Measurements from ENCODE around the gene IGLON5. TPM values are rescaled to one million over a fixed set of nuclear protein-coding genes. Genes with fewer than 3 reads are reported as not detected.
A peak's percentile ranks its signal among the peaks of the same experiment; 100 is the strongest.

IGLON5 gene
- polyA plus RNA-seq, 1 donor: 3.1 TPM

GRCh38 chr19:51339313-51339686 lies 27.9 kb downstream of the IGLON5 start:
- no peak for DNase-seq
- WGBS (ENCODE audit: insufficient coverage, low lambda C conversion rate): 4% methylated on average over 4 of the region's 10 CpGs
- H3K27ac ChIP-seq (ENCODE audit: low read length): peak overlapping the region; percentile 73
- peak overlapping the region; percentile 66 for H3K4me3 ChIP-seq (ENCODE audit: low read length)
- H3K4me1 ChIP-seq (ENCODE audit: control insufficient read depth, insufficient read depth, low read length): peaks cover 6% of the 10 kb centered on the region
- peaks cover 2% of the 10 kb centered on the region for H3K36me3 ChIP-seq (ENCODE audit: control insufficient read depth, insufficient read depth, low read length)
- H3K27me3 ChIP-seq (ENCODE audit: control insufficient read depth, insufficient read depth, low read length): peaks cover 8% of the 10 kb centered on the region
- H3K9me3 ChIP-seq (ENCODE audit: control insufficient read depth, low read depth, low read length): no peaks in the 10 kb centered on the region

GRCh38 chr19:51339687-51340656 lies 28.5 kb downstream of the IGLON5 start:
- H3K4me1 ChIP-seq (ENCODE audit: control insufficient read depth, insufficient read depth, low read length): peaks cover 6% of the 10 kb centered on the region
- H3K27ac ChIP-seq (ENCODE audit: low read length): peak overlapping the region; percentile 73
- no CpG with 5 or more reads among the region's 107 CpGs for WGBS (ENCODE audit: insufficient coverage, low lambda C conversion rate)
- DNase-seq: peak; percentile 96
- H3K9me3 ChIP-seq (ENCODE audit: control insufficient read depth, low read depth, low read length): no peaks in the 10 kb centered on the region
- H3K27me3 ChIP-seq (ENCODE audit: control insufficient read depth, insufficient read depth, low read length): peaks cover 8% of the 10 kb centered on the region
- H3K36me3 ChIP-seq (ENCODE audit: control insufficient read depth, insufficient read depth, low read length): peaks cover 7% of the 10 kb centered on the region
- H3K4me3 ChIP-seq (ENCODE audit: low read length): peak overlapping the region; percentile 66

DNA sequence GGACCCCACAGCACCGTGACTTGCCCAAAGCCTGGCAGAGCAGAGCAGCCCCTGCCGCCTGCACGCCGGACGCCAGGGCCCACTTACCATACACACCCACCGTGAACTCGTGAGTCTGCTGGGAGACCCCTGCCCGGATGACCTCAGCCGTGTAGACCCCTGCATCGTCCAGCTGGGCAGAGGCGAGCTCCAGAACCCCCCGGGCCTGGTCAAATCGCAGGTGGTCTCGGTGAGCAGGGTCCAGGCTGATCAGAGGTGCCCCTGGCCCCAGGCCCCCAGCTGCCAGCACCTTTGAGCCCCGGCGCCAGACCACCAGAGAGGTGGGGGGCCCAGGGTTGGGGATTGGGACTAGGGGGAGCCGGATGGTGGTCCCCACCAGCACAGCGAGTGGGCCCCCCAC lies 29.6 kb downstream of the IGLON5 start:
- Histone ChIP-seq H3K36me3 (ENCODE audit: control insufficient read depth, insufficient read depth, low read length) (peaks cover 13% of the 10 kb centered on the region), H3K4me3 (ENCODE audit: low read length) (no peak overlapping the region), H3K9me3 (ENCODE audit: control insufficient read depth, low read depth, low read length) (no peaks in the 10 kb centered on the region), H3K4me1 (ENCODE audit: control insufficient read depth, insufficient read depth, low read length) (peaks cover 6% of the 10 kb centered on the region), H3K27ac (ENCODE audit: low read length) (no peak overlapping the region), H3K27me3 (ENCODE audit: control insufficient read depth, insufficient read depth, low read length) (peaks cover 8% of the 10 kb centered on the region)
- no CpG with 5 or more reads among the region's 18 CpGs for WGBS (ENCODE audit: insufficient coverage, low lambda C conversion rate)
- no peak for DNase-seq

DNA sequence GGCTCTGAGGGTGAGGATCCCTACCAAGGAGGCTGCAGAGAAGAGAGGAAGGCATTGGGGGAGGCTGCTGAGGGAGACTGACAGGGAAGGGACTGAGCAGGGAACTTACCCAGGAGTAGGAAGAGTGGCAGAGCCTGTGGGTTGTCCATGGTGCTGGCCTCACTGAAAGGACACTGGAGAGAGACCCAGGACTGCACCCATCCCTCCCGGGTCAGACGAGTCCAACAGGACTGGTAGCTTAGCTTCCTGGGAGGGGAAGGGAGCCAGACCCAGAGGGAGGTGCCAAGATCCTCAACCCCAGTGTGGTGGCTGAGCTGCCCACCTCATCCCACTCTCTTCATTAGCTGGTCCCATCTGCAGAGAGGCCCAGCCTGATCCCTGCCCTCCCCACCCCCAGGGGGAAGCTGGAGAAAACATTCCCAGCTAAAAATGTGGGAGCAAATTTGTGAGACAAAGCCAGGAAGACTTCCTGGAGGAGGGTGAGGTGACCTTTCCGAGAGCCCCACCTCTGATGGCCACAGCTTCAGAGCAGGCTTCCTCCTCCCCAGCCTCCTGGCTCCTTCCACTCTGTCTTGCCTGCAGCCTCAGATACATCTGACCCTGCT lies 30.6 kb downstream of the IGLON5 start, which contains the start of gene VSIG10L:
Gene VSIG10L, minus strand, starts transcription at position 164 of the 605 bp plus-strand sequence. Its CDS starts 15 bp downstream, at position 149.
- H3K36me3 ChIP-seq (ENCODE audit: control insufficient read depth, insufficient read depth, low read length): peaks cover 23% of the 10 kb centered on the region
- no peak for DNase-seq
- WGBS (ENCODE audit: insufficient coverage, low lambda C conversion rate): no CpG with 5 or more reads among the region's 3 CpGs
- H3K4me1 ChIP-seq (ENCODE audit: control insufficient read depth, insufficient read depth, low read length): peaks cover 6% of the 10 kb centered on the region
- peaks cover 8% of the 10 kb centered on the region for H3K27me3 ChIP-seq (ENCODE audit: control insufficient read depth, insufficient read depth, low read length)
- no peaks in the 10 kb centered on the region for H3K9me3 ChIP-seq (ENCODE audit: control insufficient read depth, low read depth, low read length)
- no peak within 1 kb of the TSS for H3K27ac ChIP-seq (ENCODE audit: low read length)
- no peak within 1 kb of the TSS for H3K4me3 ChIP-seq (ENCODE audit: low read length)

- no peak for DNase-seq
- H3K4me3 ChIP-seq (ENCODE audit: low read length): no peak overlapping the region
- peaks cover 8% of the 10 kb centered on the region for H3K27me3 ChIP-seq (ENCODE audit: control insufficient read depth, insufficient read depth, low read length)
- no peak overlapping the region for H3K27ac ChIP-seq (ENCODE audit: low read length)
- WGBS (ENCODE audit: insufficient coverage, low lambda C conversion rate): no CpG with 5 or more reads among the region's 9 CpGs
- peaks cover 31% of the 10 kb centered on the region for H3K36me3 ChIP-seq (ENCODE audit: control insufficient read depth, insufficient read depth, low read length)
- no peaks in the 10 kb centered on the region for H3K9me3 ChIP-seq (ENCODE audit: control insufficient read depth, low read depth, low read length)
- peaks cover 6% of the 10 kb centered on the region for H3K4me1 ChIP-seq (ENCODE audit: control insufficient read depth, insufficient read depth, low read length)
Observed at GRCh38 chr19:51342631-51343569, 31.5 kb downstream of the IGLON5 start.

DNA sequence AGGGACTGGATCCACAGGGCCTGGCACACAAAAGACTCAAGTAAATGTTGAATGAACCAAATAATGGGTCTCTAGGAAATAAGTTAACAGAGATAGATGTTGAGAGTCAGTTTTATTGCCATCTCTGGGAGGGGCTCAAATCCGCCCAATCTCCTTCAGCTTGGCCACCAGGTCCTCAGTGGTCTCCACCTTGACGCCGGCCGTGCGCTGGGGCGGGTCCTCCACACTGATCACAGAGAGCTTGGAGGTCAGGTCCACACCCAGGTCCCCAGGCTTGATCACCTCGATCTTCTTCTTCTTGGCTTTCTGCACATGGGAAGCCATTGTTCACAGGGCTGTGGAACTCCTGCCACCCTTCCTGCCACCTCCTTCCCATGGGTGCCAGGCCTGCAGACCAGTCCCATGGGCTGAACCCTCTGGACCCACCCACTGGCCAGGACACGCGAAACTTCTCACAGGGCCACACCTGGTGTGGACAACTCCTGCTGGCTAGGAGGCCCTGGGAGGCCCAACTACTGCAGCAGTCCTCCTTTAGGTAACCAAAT lies 33.7 kb downstream of the IGLON5 start:
- Histone ChIP-seq H3K27ac (ENCODE audit: low read length) (no peak overlapping the region), H3K27me3 (ENCODE audit: control insufficient read depth, insufficient read depth, low read length) (peaks cover 8% of the 10 kb centered on the region), H3K36me3 (ENCODE audit: control insufficient read depth, insufficient read depth, low read length) (peaks cover 40% of the 10 kb centered on the region), H3K9me3 (ENCODE audit: control insufficient read depth, low read depth, low read length) (no peaks in the 10 kb centered on the region), H3K4me3 (ENCODE audit: low read length) (no peak overlapping the region), H3K4me1 (ENCODE audit: control insufficient read depth, insufficient read depth, low read length) (no peaks in the 10 kb centered on the region)
- no CpG with 5 or more reads among the region's 9 CpGs for WGBS (ENCODE audit: insufficient coverage, low lambda C conversion rate)
- no peak for DNase-seq

GRCh38 chr19:51346742-51347141 lies 35.3 kb downstream of the IGLON5 start:
- H3K27me3 ChIP-seq (ENCODE audit: control insufficient read depth, insufficient read depth, low read length): no peaks in the 10 kb centered on the region
- H3K27ac ChIP-seq (ENCODE audit: low read length): no peak overlapping the region
- H3K36me3 ChIP-seq (ENCODE audit: control insufficient read depth, insufficient read depth, low read length): peaks cover 54% of the 10 kb centered on the region
- H3K4me3 ChIP-seq (ENCODE audit: low read length): no peak overlapping the region
- H3K9me3 ChIP-seq (ENCODE audit: control insufficient read depth, low read depth, low read length): no peaks in the 10 kb centered on the region
- DNase-seq: no peak
- no peaks in the 10 kb centered on the region for H3K4me1 ChIP-seq (ENCODE audit: control insufficient read depth, insufficient read depth, low read length)
- no CpG with 5 or more reads among the region's 17 CpGs for WGBS (ENCODE audit: insufficient coverage, low lambda C conversion rate)

DNA sequence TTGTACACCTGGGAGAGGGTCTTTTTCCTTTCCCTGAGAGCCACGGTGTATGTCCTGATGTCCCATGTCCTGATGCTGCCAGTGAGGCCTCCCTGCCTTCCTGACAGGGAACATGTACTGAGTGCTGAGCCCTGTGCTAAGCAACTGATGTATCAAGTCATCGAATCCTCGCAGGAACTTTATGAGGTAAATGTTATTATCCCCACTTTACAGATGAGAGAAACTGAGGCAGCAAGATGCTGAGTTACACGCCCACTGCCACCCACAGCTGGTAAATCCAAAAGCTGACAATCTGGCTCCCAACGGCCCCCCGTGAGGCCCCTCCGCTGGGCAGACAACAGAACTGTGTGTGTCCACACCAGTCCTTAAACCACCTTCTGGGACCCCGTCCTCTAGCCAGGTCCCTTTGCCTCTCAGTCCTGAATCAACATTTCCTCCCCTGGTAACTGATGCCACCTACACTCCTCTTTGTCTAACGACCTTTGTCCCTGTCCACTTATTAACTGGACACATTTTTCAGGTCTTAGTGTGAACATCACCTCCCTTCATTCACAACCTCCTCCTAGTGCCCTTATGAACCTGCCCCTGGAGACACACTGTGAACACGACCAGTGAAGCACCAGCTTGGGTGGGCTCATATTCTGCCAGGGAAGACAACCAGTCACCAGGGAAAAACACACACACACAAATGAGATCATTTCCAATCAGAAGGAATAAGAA lies 35.9 kb downstream of the IGLON5 start:
- 100% methylated on average over 1 of the region's 10 CpGs for WGBS (ENCODE audit: insufficient coverage, low lambda C conversion rate)
- H3K9me3 ChIP-seq (ENCODE audit: control insufficient read depth, low read depth, low read length): no peaks in the 10 kb centered on the region
- H3K4me3 ChIP-seq (ENCODE audit: low read length): no peak overlapping the region
- peaks cover 60% of the 10 kb centered on the region for H3K36me3 ChIP-seq (ENCODE audit: control insufficient read depth, insufficient read depth, low read length)
- no peak overlapping the region for H3K27ac ChIP-seq (ENCODE audit: low read length)
- H3K4me1 ChIP-seq (ENCODE audit: control insufficient read depth, insufficient read depth, low read length): no peaks in the 10 kb centered on the region
- no peaks in the 10 kb centered on the region for H3K27me3 ChIP-seq (ENCODE audit: control insufficient read depth, insufficient read depth, low read length)
- DNase-seq: no peak

- no peak overlapping the region for H3K27ac ChIP-seq (ENCODE audit: low read length)
- no peaks in the 10 kb centered on the region for H3K4me1 ChIP-seq (ENCODE audit: control insufficient read depth, insufficient read depth, low read length)
- peaks cover 51% of the 10 kb centered on the region for H3K36me3 ChIP-seq (ENCODE audit: control insufficient read depth, insufficient read depth, low read length)
- H3K9me3 ChIP-seq (ENCODE audit: control insufficient read depth, low read depth, low read length): no peaks in the 10 kb centered on the region
- no peak for DNase-seq
- WGBS (ENCODE audit: insufficient coverage, low lambda C conversion rate): 100% methylated on average over 1 of the region's 11 CpGs
- no peaks in the 10 kb centered on the region for H3K27me3 ChIP-seq (ENCODE audit: control insufficient read depth, insufficient read depth, low read length)
- H3K4me3 ChIP-seq (ENCODE audit: low read length): no peak overlapping the region
Observed at GRCh38 chr19:51351266-51351990, 40.0 kb downstream of the IGLON5 start.
